SU-DHL-6 (cell line): ENCODE measurements around the gene CALM3.
"Not testable (repeated sequence)": the region's sequence is repeated elsewhere in the genome, so short reads cannot be mapped to it uniquely, and the experiment has no call there.

Experiments used
- H2AFZ ChIP-seq: fragments of 200-600 bp; sonication (generic); 2 replicates; pipeline ENCODE4 v1.6.1; 2014; ENCODE audit warnings: low read depth, mild to moderate bottlenecking, moderate library complexity, mixed read lengths, antibody characterized with exemption, low read length; ENCODE audit not compliant: severe bottlenecking
- H3F3A ChIP-seq: fragments of 200-600 bp; shearing (Covaris generic); 2 replicates; pipeline ENCODE4 v1.6.0; 2016; ENCODE audit warnings: antibody characterized with exemption, mild to moderate bottlenecking; ENCODE audit not compliant: insufficient read depth
- H3K27ac ChIP-seq: fragments of 200-600 bp; sonication (generic); 2 replicates; pipeline ENCODE4 v1.5.1; 2016; ENCODE audit warnings: low read depth, mild to moderate bottlenecking, low read length, moderate library complexity, mixed read lengths
- H3K27me3 ChIP-seq: fragments of 200-600 bp; sonication (generic), shearing (Covaris generic); 2 replicates; pipeline ENCODE4 v1.6.0; 2014; ENCODE audit warnings: mild to moderate bottlenecking, low read length
- H3K36me3 ChIP-seq: fragments of 200-600 bp; sonication (generic); 2 replicates; pipeline ENCODE4 v1.6.1; 2014; ENCODE audit warnings: mild to moderate bottlenecking, low read length, mixed read lengths
- H3K4me2 ChIP-seq: fragments of 300-600, 200-600 bp; shearing (Covaris generic), sonication (generic); 2 replicates; pipeline ENCODE4 v1.6.0; 2014; ENCODE audit warnings: low read length, low read depth, mild to moderate bottlenecking; ENCODE audit not compliant: poor library complexity, severe bottlenecking
- H3K4me3 ChIP-seq: fragments of 200-600 bp; sonication (generic); 2 replicates; pipeline ENCODE4 v1.5.1; 2014; ENCODE audit warnings: antibody characterized with exemption, low read length, mild to moderate bottlenecking, mixed read lengths; ENCODE audit not compliant: insufficient read depth, poor library complexity, severe bottlenecking
- H3K79me2 ChIP-seq: fragments of 200-600 bp; sonication (generic); 2 replicates; pipeline ENCODE4 v1.6.1; 2014; ENCODE audit warnings: mild to moderate bottlenecking, low read length, moderate library complexity; ENCODE audit not compliant: insufficient read depth
- H3K9ac ChIP-seq: fragments of 200-600 bp; sonication (generic); 2 replicates; pipeline ENCODE4 v1.7.0; 2014; ENCODE audit warnings: mild to moderate bottlenecking, low read length
- H3K9me2 ChIP-seq: fragments of 200-600 bp; sonication (generic); replicated peaks from 2 replicates; pipeline ENCODE4 v1.6.1; 2014; ENCODE audit warnings: low read length; ENCODE audit not compliant: insufficient read depth
- H3K9me3 ChIP-seq: fragments of 200-600 bp; sonication (generic); 2 replicates; pipeline ENCODE4 v1.6.1; 2014; ENCODE audit warnings: low read length, mixed read lengths; ENCODE audit not compliant: insufficient read depth
- H4K20me1 ChIP-seq: fragments of 200-600 bp; sonication (generic); 2 replicates; pipeline ENCODE4 v1.6.1; 2014; ENCODE audit warnings: low read depth, mild to moderate bottlenecking, antibody characterized with exemption, low read length, moderate library complexity, mixed read lengths
- EZH2phosphoT487 ChIP-seq: fragments of 200-600 bp; sonication (generic), shearing (Covaris generic); conservative IDR thresholded peaks from 2 replicates; pipeline ENCODE4 v1.6.1; 2018; ENCODE audit warnings: mild to moderate bottlenecking, antibody characterized with exemption, low read length, moderate library complexity, mixed read lengths
- TF ChIP-seq, protein P1 (sequence below): fragments of 200-600 bp; sonication (generic); IDR thresholded peaks from one replicate; pipeline ENCODE4 v1.5.1; 2017; ENCODE audit warnings: antibody characterized with exemption, mild to moderate bottlenecking, low read length, moderate library complexity; ENCODE audit not compliant: insufficient read depth, poor library complexity, severe bottlenecking

CALM3 gene

DNA sequence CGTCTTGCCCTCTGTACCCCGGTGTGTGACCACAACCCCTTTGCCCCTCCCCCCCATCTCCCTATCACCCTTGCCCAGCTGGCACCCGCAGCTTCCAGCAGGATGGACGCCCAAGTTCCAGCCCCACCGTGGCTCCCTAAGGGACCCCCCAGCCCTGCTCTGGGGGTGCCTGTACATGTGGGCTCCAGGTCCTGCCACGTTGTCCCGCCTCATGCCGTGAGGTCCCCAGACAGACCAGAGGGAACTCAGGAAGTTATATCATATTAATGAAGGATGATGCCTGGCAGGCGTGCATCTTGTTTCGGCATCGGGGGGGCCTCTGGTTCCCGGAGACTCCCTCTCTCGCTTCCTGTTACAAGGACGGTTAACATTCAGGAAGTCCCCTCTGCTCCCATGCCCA is 25.3 kb downstream of the CALM3 start:
- no peaks in the 10 kb centered on the region for H3K36me3 ChIP-seq
- TF ChIP-seq, protein P1, sequence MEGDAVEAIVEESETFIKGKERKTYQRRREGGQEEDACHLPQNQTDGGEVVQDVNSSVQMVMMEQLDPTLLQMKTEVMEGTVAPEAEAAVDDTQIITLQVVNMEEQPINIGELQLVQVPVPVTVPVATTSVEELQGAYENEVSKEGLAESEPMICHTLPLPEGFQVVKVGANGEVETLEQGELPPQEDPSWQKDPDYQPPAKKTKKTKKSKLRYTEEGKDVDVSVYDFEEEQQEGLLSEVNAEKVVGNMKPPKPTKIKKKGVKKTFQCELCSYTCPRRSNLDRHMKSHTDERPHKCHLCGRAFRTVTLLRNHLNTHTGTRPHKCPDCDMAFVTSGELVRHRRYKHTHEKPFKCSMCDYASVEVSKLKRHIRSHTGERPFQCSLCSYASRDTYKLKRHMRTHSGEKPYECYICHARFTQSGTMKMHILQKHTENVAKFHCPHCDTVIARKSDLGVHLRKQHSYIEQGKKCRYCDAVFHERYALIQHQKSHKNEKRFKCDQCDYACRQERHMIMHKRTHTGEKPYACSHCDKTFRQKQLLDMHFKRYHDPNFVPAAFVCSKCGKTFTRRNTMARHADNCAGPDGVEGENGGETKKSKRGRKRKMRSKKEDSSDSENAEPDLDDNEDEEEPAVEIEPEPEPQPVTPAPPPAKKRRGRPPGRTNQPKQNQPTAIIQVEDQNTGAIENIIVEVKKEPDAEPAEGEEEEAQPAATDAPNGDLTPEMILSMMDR: no peak
- TF ChIP-seq EZH2phosphoT487: no peak
- H2AFZ ChIP-seq: no peak overlapping the region
- no peak overlapping the region for H3K4me2 ChIP-seq
- no peaks in the 10 kb centered on the region for H3K27me3 ChIP-seq
- H3K4me3 ChIP-seq: no peak overlapping the region
- H3K79me2 ChIP-seq: no peaks in the 10 kb centered on the region
- H3K27ac ChIP-seq: no peak overlapping the region
- no peaks in the 10 kb centered on the region for H3F3A ChIP-seq
- no peaks in the 10 kb centered on the region for H3K9me3 ChIP-seq
- H3K9ac ChIP-seq: no peak overlapping the region
- no peaks in the 10 kb centered on the region for H3K9me2 ChIP-seq
- no peaks in the 10 kb centered on the region for H4K20me1 ChIP-seq

GRCh38 chr19:46628970-46629369 is 27.8 kb downstream of the CALM3 start:
- not testable (repeated sequence) for H3K9me2 ChIP-seq, H3K27me3 ChIP-seq, H3K4me2 ChIP-seq, H3K9me3 ChIP-seq, H3K79me2 ChIP-seq, H2AFZ ChIP-seq, H3K36me3 ChIP-seq, H3K27ac ChIP-seq, H3K9ac ChIP-seq, H3F3A ChIP-seq, H4K20me1 ChIP-seq, H3K4me3 ChIP-seq

- no peak overlapping the region for H3K9ac ChIP-seq
- no peaks in the 10 kb centered on the region for H3K36me3 ChIP-seq
- no peaks in the 10 kb centered on the region for H3K27me3 ChIP-seq
- no peaks in the 10 kb centered on the region for H3K9me3 ChIP-seq
- no peak overlapping the region for H3K4me2 ChIP-seq
- no peak for TF ChIP-seq EZH2phosphoT487
- TF ChIP-seq, protein P1: no peak
- H3K9me2 ChIP-seq: no peaks in the 10 kb centered on the region
- H2AFZ ChIP-seq: no peak overlapping the region
- no peaks in the 10 kb centered on the region for H4K20me1 ChIP-seq
- H3K79me2 ChIP-seq: no peaks in the 10 kb centered on the region
- H3K4me3 ChIP-seq: no peak overlapping the region
- H3K27ac ChIP-seq: no peak overlapping the region
- H3F3A ChIP-seq: no peaks in the 10 kb centered on the region
Measured at GRCh38 chr19:46629546-46630025, 28.5 kb downstream of the CALM3 start.

DNA sequence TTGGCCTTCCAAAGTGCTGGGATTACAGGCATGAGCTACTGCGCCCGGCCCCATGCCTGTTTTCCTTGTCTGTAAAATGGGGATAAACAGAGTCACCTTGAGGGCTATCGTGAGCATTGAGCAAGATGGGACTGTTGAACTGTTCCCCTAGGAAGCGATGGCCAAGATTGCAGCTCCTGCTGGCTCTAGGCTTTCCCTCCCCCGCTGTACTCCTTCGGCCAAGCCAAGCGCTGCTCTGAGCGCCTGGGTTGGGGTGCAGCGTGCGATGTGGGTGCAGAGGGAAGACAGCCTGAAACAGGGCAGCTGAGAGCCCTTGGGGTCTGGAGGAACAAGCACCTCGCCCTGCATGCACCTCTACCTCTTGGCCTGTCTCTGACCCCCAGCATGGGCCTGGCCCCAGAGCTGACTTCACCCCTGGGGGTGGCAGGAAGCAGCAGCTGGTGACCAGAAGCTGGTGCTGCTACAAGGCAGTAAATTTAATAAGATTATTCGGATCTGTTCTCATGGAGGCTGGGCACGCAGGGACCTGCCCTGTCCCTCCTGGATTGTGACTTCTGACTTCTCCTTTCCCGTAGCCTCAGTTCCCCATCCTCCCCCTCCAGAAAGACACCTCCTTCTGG is 29.6 kb downstream of the CALM3 start:
- Histone ChIP-seq H4K20me1 (no peaks in the 10 kb centered on the region), H3K9ac (no peak overlapping the region), H3K27me3 (no peaks in the 10 kb centered on the region), H3K79me2 (no peaks in the 10 kb centered on the region), H3K9me2 (no peaks in the 10 kb centered on the region), H3K9me3 (no peaks in the 10 kb centered on the region), H3K4me3 (no peak overlapping the region), H2AFZ (no peak overlapping the region), H3F3A (no peaks in the 10 kb centered on the region), H3K4me2 (no peak overlapping the region), H3K27ac (no peak overlapping the region), H3K36me3 (no peaks in the 10 kb centered on the region)
- TF ChIP-seq EZH2phosphoT487: no peak
- TF ChIP-seq, protein P1: no peak
